ENCODE results near the gene CTNNA3. TPM values are rescaled to one million over a fixed set of nuclear protein-coding genes. Genes with fewer than 3 reads are reported as not detected.

The CTNNA3 gene
- total and polyA plus RNA-seq, 7 donors: 0.85 to 66.2 (median 28.1) TPM

DNA sequence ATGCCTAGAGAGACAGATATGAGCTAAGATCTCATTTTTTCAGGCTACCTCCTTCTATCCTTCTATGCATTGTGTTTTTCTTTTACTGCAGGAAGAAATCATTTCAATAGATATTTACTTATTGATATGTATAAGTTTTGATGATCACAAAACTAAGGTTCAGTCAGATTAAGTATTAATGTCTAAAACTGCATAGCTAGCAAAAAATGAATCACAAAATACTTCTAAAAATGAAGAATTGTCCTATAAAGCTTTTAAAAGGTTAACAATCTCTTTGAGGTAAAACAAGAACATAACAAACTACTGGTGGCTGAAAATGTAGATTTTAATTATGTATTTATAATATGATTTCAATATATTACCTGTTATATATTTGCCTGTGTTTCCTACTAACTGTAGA, 1403.1 kb downstream of the CTNNA3 start:
- DNase-seq (no peak), ATAC-seq (no peak)
- H3K27me3 ChIP-seq (ENCODE audit: insufficient read depth in 3 of 3, low read length in 2 of 3): no peaks in the 10 kb centered on the region
- no peaks in the 10 kb centered on the region for H3K4me1 ChIP-seq
- intact Hi-C loops (cut with DNase I): no loop called here
- no peak overlapping the region for H3K4me3 ChIP-seq
- H3K9me3 ChIP-seq: no peaks in the 10 kb centered on the region
- no peaks in the 10 kb centered on the region for H3K36me3 ChIP-seq (ENCODE audit: insufficient read depth in 1 of 2, low read depth in 1 of 2)
- TF ChIP-seq, protein P1, sequence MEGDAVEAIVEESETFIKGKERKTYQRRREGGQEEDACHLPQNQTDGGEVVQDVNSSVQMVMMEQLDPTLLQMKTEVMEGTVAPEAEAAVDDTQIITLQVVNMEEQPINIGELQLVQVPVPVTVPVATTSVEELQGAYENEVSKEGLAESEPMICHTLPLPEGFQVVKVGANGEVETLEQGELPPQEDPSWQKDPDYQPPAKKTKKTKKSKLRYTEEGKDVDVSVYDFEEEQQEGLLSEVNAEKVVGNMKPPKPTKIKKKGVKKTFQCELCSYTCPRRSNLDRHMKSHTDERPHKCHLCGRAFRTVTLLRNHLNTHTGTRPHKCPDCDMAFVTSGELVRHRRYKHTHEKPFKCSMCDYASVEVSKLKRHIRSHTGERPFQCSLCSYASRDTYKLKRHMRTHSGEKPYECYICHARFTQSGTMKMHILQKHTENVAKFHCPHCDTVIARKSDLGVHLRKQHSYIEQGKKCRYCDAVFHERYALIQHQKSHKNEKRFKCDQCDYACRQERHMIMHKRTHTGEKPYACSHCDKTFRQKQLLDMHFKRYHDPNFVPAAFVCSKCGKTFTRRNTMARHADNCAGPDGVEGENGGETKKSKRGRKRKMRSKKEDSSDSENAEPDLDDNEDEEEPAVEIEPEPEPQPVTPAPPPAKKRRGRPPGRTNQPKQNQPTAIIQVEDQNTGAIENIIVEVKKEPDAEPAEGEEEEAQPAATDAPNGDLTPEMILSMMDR (IDR thresholded peaks at IDR 0.05): no peak
- H3K27ac ChIP-seq: no peak overlapping the region

DNA sequence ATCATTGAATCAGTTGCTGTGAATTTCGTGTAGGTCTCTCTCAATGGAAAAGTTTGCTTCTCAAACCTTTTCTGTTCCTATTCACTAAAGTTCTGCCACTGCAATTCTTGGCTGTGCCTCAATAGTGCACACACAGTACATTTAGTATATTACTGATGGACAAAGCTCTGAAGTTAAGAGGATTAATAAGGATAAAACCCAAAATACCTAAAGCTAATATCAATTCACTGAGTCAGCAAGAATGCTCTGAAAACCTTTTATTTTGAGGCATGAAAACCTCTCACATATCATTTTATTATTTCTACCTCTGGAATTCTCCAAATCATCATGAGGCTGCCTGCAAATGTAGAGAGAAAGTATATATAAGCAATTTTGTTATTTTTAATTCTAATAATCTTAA, 1403.5 kb downstream of the CTNNA3 start:
- ATAC-seq (no peak), DNase-seq (no peak)
- no peaks in the 10 kb centered on the region for H3K4me1 ChIP-seq
- 62 to 78% (median 73%) methylated on average over 1 of the region's 1 CpG for WGBS, 3 donors
- H3K4me3 ChIP-seq: no peak overlapping the region
- no peaks in the 10 kb centered on the region for H3K36me3 ChIP-seq (ENCODE audit: insufficient read depth in 1 of 2, low read depth in 1 of 2)
- H3K9me3 ChIP-seq: no peaks in the 10 kb centered on the region
- no peak overlapping the region for H3K27ac ChIP-seq
- H3K27me3 ChIP-seq (ENCODE audit: insufficient read depth in 3 of 3, low read length in 2 of 3): no peaks in the 10 kb centered on the region
- TF ChIP-seq, protein P1 (IDR thresholded peaks at IDR 0.05): no peak
- intact Hi-C loops (cut with DNase I): no loop called here

DNA sequence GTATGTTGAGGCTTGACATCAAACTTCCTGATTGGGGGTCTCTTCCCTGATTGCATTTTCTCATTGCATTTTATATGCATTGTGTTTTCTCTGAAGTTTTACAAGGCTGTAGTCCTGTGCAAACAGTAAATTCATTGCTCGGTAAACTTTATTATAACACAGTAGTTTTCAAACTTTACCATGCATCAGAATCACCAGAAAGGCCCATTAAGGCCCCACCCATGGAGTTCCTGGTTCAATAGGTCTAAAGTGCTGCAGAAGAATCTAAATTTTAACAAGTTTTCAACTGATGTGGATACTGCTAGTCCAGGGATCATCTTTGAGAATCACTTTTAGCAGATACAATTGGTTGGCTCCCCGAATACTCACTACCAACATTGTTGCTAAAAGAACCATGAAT, 1404.9 kb downstream of the CTNNA3 start:
- H3K27ac ChIP-seq: no peak overlapping the region
- no peaks in the 10 kb centered on the region for H3K27me3 ChIP-seq (ENCODE audit: insufficient read depth in 3 of 3, low read length in 2 of 3)
- ATAC-seq (no peak), DNase-seq (no peak)
- no peak overlapping the region for H3K4me3 ChIP-seq
- WGBS, 3 donors: 93 to 98% (median 93%) methylated on average over 2 of the region's 2 CpGs
- no peaks in the 10 kb centered on the region for H3K4me1 ChIP-seq
- H3K9me3 ChIP-seq: no peaks in the 10 kb centered on the region
- TF ChIP-seq, protein P1 (IDR thresholded peaks at IDR 0.05): no peak
- intact Hi-C loops (cut with DNase I): no loop called here
- H3K36me3 ChIP-seq (ENCODE audit: insufficient read depth in 1 of 2, low read depth in 1 of 2): no peaks in the 10 kb centered on the region

DNA sequence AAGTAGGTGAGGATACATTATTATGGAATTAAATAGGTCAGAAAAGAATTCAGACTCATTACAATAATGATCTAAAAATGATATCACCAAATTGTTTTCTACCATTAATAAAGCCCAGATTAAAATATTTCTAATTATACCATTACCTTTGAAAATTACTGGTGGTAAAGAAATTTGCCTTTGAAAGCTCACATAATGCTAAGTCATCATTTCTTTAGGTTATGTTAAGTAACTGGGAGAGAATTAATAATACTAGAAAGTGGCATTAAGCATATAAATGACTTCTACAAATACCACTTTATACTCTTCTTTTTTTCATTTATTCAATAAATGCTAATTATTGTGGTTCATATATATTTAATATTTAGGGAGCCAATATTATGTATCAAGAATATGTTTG, 1411.4 kb downstream of the CTNNA3 start:
- TF ChIP-seq, protein P1 (IDR thresholded peaks at IDR 0.05): no peak
- no peak overlapping the region for H3K27ac ChIP-seq
- ATAC-seq: no peak

DNA sequence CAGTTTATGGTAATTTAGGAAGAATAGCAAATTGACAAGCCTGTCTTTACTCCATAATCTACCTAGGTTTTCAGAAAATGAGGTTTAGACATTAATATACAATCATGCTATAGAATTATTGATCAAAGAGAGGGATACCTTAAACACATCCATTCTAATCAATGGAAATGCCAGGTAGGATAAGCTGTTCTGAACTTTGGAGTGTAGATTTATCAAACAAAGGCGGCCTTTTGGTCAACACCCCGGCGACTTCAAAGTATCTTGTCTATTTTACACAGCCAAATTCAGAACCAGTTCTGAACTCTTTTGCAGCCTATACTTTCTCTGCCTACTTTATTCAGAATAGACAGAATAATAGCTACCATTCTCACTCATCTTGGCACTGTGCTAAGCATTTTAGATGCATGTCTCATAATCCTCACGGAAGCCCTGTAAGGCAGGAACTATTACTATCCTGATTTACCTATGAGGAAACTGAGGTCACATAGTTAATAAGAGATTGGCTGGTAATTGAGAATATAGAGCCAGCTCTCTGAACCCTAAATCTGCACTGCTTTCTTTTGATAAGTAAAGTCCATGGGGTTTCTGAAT, 1412.0 kb downstream of the CTNNA3 start:
- no peak for ATAC-seq
- TF ChIP-seq, protein P1 (IDR thresholded peaks at IDR 0.05): no peak
- Histone ChIP-seq H3K9me3 (no peaks in the 10 kb centered on the region), H3K36me3 (ENCODE audit: insufficient read depth in 1 of 2, low read depth in 1 of 2) (no peaks in the 10 kb centered on the region), H3K27ac (no peak overlapping the region), H3K27me3 (ENCODE audit: insufficient read depth in 3 of 3, low read length in 2 of 3) (no peaks in the 10 kb centered on the region), H3K4me3 (no peak overlapping the region), H3K4me1 (no peaks in the 10 kb centered on the region)
- intact Hi-C loops (cut with DNase I): no loop called here
- 93 to 95% (median 95%) methylated on average over 4 of the region's 4 CpGs for WGBS, 3 donors
- DNase-seq: no peak

More for the DNA sequence above, 1411.4 kb downstream of the CTNNA3 start:
- Histone ChIP-seq H3K9me3 (no peaks in the 10 kb centered on the region), H3K4me1 (no peaks in the 10 kb centered on the region), H3K36me3 (ENCODE audit: insufficient read depth in 1 of 2, low read depth in 1 of 2) (no peaks in the 10 kb centered on the region), H3K27me3 (ENCODE audit: insufficient read depth in 3 of 3, low read length in 2 of 3) (no peaks in the 10 kb centered on the region), H3K4me3 (no peak overlapping the region)
- no peak for DNase-seq
- intact Hi-C loops (cut with DNase I): no loop called here

All from psoas muscle (tissue), 8 donors.